WTC11 (cell line): ENCODE measurements around the gene ANK2. TPM values are rescaled to one million over a fixed set of nuclear protein-coding genes. Genes with fewer than 3 reads are reported as not detected.

ENCODE experiments used
- ATAC-seq: fragments of 200-7000 bp; cut with Tn5 transposase; 2 replicates; pipeline ENCODE4 v1.10.0; 2021; ENCODE audit warnings: mild to moderate bottlenecking, moderate library complexity
- CTCF ChIA-PET: fragments of 300-600 bp; sonication (Branson Sonifier 250); formaldehyde crosslinking; loops from one replicate; lab custom pipeline; 2021; ENCODE audit warnings: antibody characterized with exemption; lab: Charles Lee
- POLR2A ChIA-PET: fragments of 350-600 bp; sonication (Branson Sonifier 250); formaldehyde crosslinking; loops from one replicate; lab custom pipeline; 2021; ENCODE audit warnings: antibody characterized with exemption; lab: Charles Lee
- DNase-seq: peaks from one replicate; pipeline ENCODE4 v3.0.0; 2021; ENCODE audit warnings: low spot score
- H3K27ac Mint-ChIP-seq: 2 replicates; pipeline ENCODE4 v1.8.0; 2021; ENCODE audit warnings: mixed read lengths
- H3K27me3 Mint-ChIP-seq: 2 replicates; pipeline ENCODE4 v1.8.0; 2021; ENCODE audit warnings: low read depth, mild to moderate bottlenecking, moderate library complexity, mixed read lengths
- H3K36me3 Mint-ChIP-seq: 2 replicates; pipeline ENCODE4 v1.8.0; 2021; ENCODE audit warnings: mixed read lengths
- H3K4me1 Mint-ChIP-seq: 2 replicates; pipeline ENCODE4 v1.8.0; 2022; ENCODE audit warnings: mixed read lengths
- H3K4me3 Mint-ChIP-seq: 2 replicates; pipeline ENCODE4 v1.8.0; 2021; ENCODE audit warnings: mild to moderate bottlenecking, moderate library complexity, mixed read lengths
- H3K9me3 Mint-ChIP-seq: 2 replicates; pipeline ENCODE4 v1.8.0; 2021; ENCODE audit warnings: mixed read lengths
- CREM ChIP-seq: sonication (generic); formaldehyde crosslinking; IDR thresholded peaks from 2 replicates; pipeline ENCODE4 v1.8.1; 2022; ENCODE audit warnings: mild to moderate bottlenecking, missing genetic modification reagents, moderate library complexity
- IRF2 ChIP-seq: sonication (generic); formaldehyde crosslinking; IDR thresholded peaks from 2 replicates; pipeline ENCODE4 v1.8.0; 2022; ENCODE audit warnings: low read depth, missing genetic modification reagents, borderline replicate concordance
- JUN ChIP-seq: sonication (generic); formaldehyde crosslinking; IDR thresholded peaks from 2 replicates; pipeline ENCODE4 v1.8.0; 2023; ENCODE audit warnings: mild to moderate bottlenecking, missing genetic modification reagents
- NR2C2 ChIP-seq: sonication (generic); formaldehyde crosslinking; IDR thresholded peaks from 2 replicates; pipeline ENCODE4 v1.8.0; 2022; ENCODE audit warnings: mild to moderate bottlenecking, missing genetic modification reagents
- NR3C1 ChIP-seq: sonication (generic); formaldehyde crosslinking; conservative IDR thresholded peaks from 2 replicates; pipeline ENCODE4 v1.8.1; 2023; ENCODE audit warnings: low read depth, mild to moderate bottlenecking, missing genetic modification reagents
- SOX15 ChIP-seq: fragments of 250-450 bp; sonication (Bioruptor Pico); IDR thresholded peaks from 2 replicates; pipeline ENCODE4 v1.9.0; 2021; ENCODE audit warnings: mild to moderate bottlenecking
- TP53 ChIP-seq: sonication (generic); formaldehyde crosslinking; IDR thresholded peaks from 2 replicates; pipeline ENCODE4 v1.8.1; 2023; ENCODE audit warnings: mild to moderate bottlenecking, missing genetic modification reagents
- ZNF396 ChIP-seq: fragments of 250-450 bp; sonication (Bioruptor Pico); IDR thresholded peaks from 2 replicates; pipeline ENCODE4 v1.8.0; 2021; ENCODE audit warnings: mild to moderate bottlenecking, moderate library complexity, borderline replicate concordance
- ZNF671 ChIP-seq: fragments of 250-450 bp; sonication (Bioruptor Pico); IDR thresholded peaks from 2 replicates; pipeline ENCODE4 v1.8.0; 2021; ENCODE audit warnings: mild to moderate bottlenecking
- total RNA-seq: library from RNA; stranded (reverse); gene quantifications from 3 replicates; pipeline ENCODE4 v1.2.3, GENCODE V29; 2021
- TF ChIP-seq, protein P1 (sequence below): sonication (generic); formaldehyde crosslinking; IDR thresholded peaks from 2 replicates; pipeline ENCODE4 v1.8.1; 2023; ENCODE audit warnings: mild to moderate bottlenecking, missing genetic modification reagents, moderate library complexity
- TF ChIP-seq, protein P2 (sequence below): sonication (generic); formaldehyde crosslinking; IDR thresholded peaks from 2 replicates; pipeline ENCODE4 v1.8.1; 2022; ENCODE audit warnings: mild to moderate bottlenecking, moderate library complexity, missing genetic modification reagents
- TF ChIP-seq, protein P3 (sequence below): sonication (generic); formaldehyde crosslinking; IDR thresholded peaks from 2 replicates; pipeline ENCODE4 v1.8.1; 2023; ENCODE audit warnings: mild to moderate bottlenecking, moderate library complexity, missing genetic modification reagents
- TF ChIP-seq, protein P4 (sequence below): sonication (generic); formaldehyde crosslinking; IDR thresholded peaks from 2 replicates; pipeline ENCODE4 v1.8.0; 2023; ENCODE audit warnings: missing genetic modification reagents, mild to moderate bottlenecking, borderline replicate concordance
- TF ChIP-seq, protein P5 (sequence below): sonication (generic); formaldehyde crosslinking; IDR thresholded peaks from 2 replicates; pipeline ENCODE4 v1.8.0; 2022; ENCODE audit warnings: missing genetic modification reagents
- TF ChIP-seq, protein P6 (sequence below): sonication (generic); formaldehyde crosslinking; IDR thresholded peaks from 2 replicates; pipeline ENCODE4 v1.8.0; 2022; ENCODE audit warnings: mild to moderate bottlenecking, missing genetic modification reagents
- TF ChIP-seq, protein P7 (sequence below): sonication (generic); formaldehyde crosslinking; IDR thresholded peaks from 2 replicates; pipeline ENCODE4 v1.8.0; 2023; ENCODE audit warnings: mild to moderate bottlenecking, missing genetic modification reagents

ANK2 gene
- total RNA-seq, 1 experiment from 2014 or later, result 27.9 TPM

DNA sequence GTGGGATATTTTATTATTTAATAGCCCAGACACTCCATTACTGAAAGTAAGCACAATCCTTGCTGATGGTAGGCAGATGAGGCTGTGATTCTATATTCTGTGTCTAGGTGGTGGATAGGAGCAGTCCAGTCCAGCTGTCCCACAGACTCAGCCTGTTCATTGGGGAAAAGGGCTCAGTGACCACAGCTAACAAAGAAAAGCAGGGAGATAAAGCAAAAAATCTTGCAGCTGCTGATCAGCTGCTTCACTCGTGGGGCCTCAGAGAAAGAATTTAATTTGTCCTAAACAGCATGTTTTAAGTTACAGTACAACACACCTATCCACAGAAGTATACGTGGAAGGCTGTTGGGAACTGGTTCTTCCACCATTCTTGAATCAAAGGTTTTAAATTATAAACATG is 40.7 kb upstream of the ANK2 start:
- H3K4me3 Mint-ChIP-seq, result no peak overlapping the region
- TF ChIP-seq CREM (CRISPR knock-in tag), result no peak
- no peak for TF ChIP-seq JUN
- no peak for TF ChIP-seq TP53 (CRISPR knock-in tag)
- no peak for TF ChIP-seq ZNF396 (CRISPR knock-in tag)
- no peak for TF ChIP-seq ZNF671
- no peak for TF ChIP-seq SOX15 (CRISPR knock-in tag)
- TF ChIP-seq, protein P1, sequence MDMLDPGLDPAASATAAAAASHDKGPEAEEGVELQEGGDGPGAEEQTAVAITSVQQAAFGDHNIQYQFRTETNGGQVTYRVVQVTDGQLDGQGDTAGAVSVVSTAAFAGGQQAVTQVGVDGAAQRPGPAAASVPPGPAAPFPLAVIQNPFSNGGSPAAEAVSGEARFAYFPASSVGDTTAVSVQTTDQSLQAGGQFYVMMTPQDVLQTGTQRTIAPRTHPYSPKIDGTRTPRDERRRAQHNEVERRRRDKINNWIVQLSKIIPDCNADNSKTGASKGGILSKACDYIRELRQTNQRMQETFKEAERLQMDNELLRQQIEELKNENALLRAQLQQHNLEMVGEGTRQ (CRISPR knock-in tag), result no peak
- TF ChIP-seq IRF2 (CRISPR knock-in tag), result no peak
- TF ChIP-seq, protein P2, sequence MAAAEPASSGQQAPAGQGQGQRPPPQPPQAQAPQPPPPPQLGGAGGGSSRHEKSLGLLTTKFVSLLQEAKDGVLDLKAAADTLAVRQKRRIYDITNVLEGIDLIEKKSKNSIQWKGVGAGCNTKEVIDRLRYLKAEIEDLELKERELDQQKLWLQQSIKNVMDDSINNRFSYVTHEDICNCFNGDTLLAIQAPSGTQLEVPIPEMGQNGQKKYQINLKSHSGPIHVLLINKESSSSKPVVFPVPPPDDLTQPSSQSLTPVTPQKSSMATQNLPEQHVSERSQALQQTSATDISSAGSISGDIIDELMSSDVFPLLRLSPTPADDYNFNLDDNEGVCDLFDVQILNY (CRISPR knock-in tag), result no peak
- TF ChIP-seq, protein P3, sequence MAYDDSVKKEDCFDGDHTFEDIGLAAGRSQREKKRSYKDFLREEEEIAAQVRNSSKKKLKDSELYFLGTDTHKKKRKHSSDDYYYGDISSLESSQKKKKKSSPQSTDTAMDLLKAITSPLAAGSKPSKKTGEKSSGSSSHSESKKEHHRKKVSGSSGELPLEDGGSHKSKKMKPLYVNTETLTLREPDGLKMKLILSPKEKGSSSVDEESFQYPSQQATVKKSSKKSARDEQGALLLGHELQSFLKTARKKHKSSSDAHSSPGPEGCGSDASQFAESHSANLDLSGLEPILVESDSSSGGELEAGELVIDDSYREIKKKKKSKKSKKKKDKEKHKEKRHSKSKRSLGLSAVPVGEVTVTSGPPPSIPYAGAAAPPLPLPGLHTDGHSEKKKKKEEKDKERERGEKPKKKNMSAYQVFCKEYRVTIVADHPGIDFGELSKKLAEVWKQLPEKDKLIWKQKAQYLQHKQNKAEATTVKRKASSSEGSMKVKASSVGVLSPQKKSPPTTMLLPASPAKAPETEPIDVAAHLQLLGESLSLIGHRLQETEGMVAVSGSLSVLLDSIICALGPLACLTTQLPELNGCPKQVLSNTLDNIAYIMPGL (CRISPR knock-in tag), result no peak
- TF ChIP-seq, protein P4, sequence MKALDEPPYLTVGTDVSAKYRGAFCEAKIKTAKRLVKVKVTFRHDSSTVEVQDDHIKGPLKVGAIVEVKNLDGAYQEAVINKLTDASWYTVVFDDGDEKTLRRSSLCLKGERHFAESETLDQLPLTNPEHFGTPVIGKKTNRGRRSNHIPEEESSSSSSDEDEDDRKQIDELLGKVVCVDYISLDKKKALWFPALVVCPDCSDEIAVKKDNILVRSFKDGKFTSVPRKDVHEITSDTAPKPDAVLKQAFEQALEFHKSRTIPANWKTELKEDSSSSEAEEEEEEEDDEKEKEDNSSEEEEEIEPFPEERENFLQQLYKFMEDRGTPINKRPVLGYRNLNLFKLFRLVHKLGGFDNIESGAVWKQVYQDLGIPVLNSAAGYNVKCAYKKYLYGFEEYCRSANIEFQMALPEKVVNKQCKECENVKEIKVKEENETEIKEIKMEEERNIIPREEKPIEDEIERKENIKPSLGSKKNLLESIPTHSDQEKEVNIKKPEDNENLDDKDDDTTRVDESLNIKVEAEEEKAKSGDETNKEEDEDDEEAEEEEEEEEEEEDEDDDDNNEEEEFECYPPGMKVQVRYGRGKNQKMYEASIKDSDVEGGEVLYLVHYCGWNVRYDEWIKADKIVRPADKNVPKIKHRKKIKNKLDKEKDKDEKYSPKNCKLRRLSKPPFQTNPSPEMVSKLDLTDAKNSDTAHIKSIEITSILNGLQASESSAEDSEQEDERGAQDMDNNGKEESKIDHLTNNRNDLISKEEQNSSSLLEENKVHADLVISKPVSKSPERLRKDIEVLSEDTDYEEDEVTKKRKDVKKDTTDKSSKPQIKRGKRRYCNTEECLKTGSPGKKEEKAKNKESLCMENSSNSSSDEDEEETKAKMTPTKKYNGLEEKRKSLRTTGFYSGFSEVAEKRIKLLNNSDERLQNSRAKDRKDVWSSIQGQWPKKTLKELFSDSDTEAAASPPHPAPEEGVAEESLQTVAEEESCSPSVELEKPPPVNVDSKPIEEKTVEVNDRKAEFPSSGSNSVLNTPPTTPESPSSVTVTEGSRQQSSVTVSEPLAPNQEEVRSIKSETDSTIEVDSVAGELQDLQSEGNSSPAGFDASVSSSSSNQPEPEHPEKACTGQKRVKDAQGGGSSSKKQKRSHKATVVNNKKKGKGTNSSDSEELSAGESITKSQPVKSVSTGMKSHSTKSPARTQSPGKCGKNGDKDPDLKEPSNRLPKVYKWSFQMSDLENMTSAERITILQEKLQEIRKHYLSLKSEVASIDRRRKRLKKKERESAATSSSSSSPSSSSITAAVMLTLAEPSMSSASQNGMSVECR, result no peak
- TF ChIP-seq NR3C1 (CRISPR knock-in tag), result no peak
- TF ChIP-seq, protein P5, sequence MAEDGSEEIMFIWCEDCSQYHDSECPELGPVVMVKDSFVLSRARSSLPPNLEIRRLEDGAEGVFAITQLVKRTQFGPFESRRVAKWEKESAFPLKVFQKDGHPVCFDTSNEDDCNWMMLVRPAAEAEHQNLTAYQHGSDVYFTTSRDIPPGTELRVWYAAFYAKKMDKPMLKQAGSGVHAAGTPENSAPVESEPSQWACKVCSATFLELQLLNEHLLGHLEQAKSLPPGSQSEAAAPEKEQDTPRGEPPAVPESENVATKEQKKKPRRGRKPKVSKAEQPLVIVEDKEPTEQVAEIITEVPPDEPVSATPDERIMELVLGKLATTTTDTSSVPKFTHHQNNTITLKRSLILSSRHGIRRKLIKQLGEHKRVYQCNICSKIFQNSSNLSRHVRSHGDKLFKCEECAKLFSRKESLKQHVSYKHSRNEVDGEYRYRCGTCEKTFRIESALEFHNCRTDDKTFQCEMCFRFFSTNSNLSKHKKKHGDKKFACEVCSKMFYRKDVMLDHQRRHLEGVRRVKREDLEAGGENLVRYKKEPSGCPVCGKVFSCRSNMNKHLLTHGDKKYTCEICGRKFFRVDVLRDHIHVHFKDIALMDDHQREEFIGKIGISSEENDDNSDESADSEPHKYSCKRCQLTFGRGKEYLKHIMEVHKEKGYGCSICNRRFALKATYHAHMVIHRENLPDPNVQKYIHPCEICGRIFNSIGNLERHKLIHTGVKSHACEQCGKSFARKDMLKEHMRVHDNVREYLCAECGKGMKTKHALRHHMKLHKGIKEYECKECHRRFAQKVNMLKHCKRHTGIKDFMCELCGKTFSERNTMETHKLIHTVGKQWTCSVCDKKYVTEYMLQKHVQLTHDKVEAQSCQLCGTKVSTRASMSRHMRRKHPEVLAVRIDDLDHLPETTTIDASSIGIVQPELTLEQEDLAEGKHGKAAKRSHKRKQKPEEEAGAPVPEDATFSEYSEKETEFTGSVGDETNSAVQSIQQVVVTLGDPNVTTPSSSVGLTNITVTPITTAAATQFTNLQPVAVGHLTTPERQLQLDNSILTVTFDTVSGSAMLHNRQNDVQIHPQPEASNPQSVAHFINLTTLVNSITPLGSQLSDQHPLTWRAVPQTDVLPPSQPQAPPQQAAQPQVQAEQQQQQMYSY (CRISPR knock-in tag), result no peak
- TF ChIP-seq NR2C2, result no peak
- TF ChIP-seq, protein P6, sequence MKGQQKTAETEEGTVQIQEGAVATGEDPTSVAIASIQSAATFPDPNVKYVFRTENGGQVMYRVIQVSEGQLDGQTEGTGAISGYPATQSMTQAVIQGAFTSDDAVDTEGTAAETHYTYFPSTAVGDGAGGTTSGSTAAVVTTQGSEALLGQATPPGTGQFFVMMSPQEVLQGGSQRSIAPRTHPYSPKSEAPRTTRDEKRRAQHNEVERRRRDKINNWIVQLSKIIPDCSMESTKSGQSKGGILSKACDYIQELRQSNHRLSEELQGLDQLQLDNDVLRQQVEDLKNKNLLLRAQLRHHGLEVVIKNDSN (CRISPR knock-in tag), result no peak
- TF ChIP-seq, protein P7, sequence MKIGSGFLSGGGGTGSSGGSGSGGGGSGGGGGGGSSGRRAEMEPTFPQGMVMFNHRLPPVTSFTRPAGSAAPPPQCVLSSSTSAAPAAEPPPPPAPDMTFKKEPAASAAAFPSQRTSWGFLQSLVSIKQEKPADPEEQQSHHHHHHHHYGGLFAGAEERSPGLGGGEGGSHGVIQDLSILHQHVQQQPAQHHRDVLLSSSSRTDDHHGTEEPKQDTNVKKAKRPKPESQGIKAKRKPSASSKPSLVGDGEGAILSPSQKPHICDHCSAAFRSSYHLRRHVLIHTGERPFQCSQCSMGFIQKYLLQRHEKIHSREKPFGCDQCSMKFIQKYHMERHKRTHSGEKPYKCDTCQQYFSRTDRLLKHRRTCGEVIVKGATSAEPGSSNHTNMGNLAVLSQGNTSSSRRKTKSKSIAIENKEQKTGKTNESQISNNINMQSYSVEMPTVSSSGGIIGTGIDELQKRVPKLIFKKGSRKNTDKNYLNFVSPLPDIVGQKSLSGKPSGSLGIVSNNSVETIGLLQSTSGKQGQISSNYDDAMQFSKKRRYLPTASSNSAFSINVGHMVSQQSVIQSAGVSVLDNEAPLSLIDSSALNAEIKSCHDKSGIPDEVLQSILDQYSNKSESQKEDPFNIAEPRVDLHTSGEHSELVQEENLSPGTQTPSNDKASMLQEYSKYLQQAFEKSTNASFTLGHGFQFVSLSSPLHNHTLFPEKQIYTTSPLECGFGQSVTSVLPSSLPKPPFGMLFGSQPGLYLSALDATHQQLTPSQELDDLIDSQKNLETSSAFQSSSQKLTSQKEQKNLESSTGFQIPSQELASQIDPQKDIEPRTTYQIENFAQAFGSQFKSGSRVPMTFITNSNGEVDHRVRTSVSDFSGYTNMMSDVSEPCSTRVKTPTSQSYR (CRISPR knock-in tag), result no peak
- H3K27me3 Mint-ChIP-seq, result no peaks in the 10 kb centered on the region
- ChIA-PET POLR2A (no interaction called here), CTCF (no interaction called here)
- DNase-seq (no peak), ATAC-seq (no peak)
- H3K4me1 Mint-ChIP-seq, result 0 out of 2 replicates have a peak, but pooled peaks cover 5% of the 10 kb centered on the region
- H3K9me3 Mint-ChIP-seq, result no peaks in the 10 kb centered on the region
- no peaks in the 10 kb centered on the region for H3K36me3 Mint-ChIP-seq
- H3K27ac Mint-ChIP-seq, result no peak overlapping the region
